Measurements from ENCODE around the gene GPATCH2. TPM values are rescaled to one million over a fixed set of nuclear protein-coding genes. Genes with fewer than 3 reads are reported as not detected.
"Not testable (repeated sequence)": the region's sequence is repeated elsewhere in the genome, so short reads cannot be mapped to it uniquely, and the experiment has no call there.

The GPATCH2 gene
- total RNA-seq, 1 experiment from 2014 or later, result 6.0 TPM

- no peak for DNase-seq (ENCODE audit: low spot score)
These were observed 177.1 kb downstream of the GPATCH2 start for GRCh38 chr1:217453816-217454215.

- DNase-seq (ENCODE audit: low spot score), result no peak
These were observed 181.5 kb downstream of the GPATCH2 start for GRCh38 chr1:217449370-217449769.

- DNase-seq (ENCODE audit: low spot score), result no peak
These were observed 187.0 kb downstream of the GPATCH2 start for GRCh38 chr1:217443845-217444244.

- DNase-seq (ENCODE audit: low spot score), result no peak
These were observed 193.5 kb downstream of the GPATCH2 start for GRCh38 chr1:217437376-217437775.

- DNase-seq (ENCODE audit: low spot score), result no peak
These were observed 195.7 kb downstream of the GPATCH2 start for GRCh38 chr1:217435204-217435603.

GRCh38 chr1:217433664-217434063, 197.2 kb downstream of the GPATCH2 start:
- no peak for DNase-seq (ENCODE audit: low spot score)

GRCh38 chr1:217432339-217432738, 198.6 kb downstream of the GPATCH2 start:
- no peak for DNase-seq (ENCODE audit: low spot score)

GRCh38 chr1:217431395-217431794, 199.5 kb downstream of the GPATCH2 start:
- peak; percentile 23 for DNase-seq (ENCODE audit: low spot score)

GRCh38 chr1:217425422-217425821, 205.5 kb downstream of the GPATCH2 start:
- DNase-seq (ENCODE audit: low spot score), result no peak

GRCh38 chr1:217419194-217419551, 211.7 kb downstream of the GPATCH2 start:
- DNase-seq (ENCODE audit: low spot score), result no peak

- DNase-seq (ENCODE audit: low spot score), result no peak
These were observed 212.4 kb downstream of the GPATCH2 start for GRCh38 chr1:217418269-217419193.

GRCh38 chr1:217417363-217417762, 213.5 kb downstream of the GPATCH2 start:
- DNase-seq (ENCODE audit: low spot score), result no peak

- no peak for DNase-seq (ENCODE audit: low spot score)
These were observed 223.3 kb downstream of the GPATCH2 start for GRCh38 chr1:217407534-217408001.

- DNase-seq (ENCODE audit: low spot score), result no peak
These were observed 227.7 kb downstream of the GPATCH2 start for GRCh38 chr1:217403026-217403720.

- DNase-seq (ENCODE audit: low spot score), result no peak
These were observed 228.6 kb downstream of the GPATCH2 start for GRCh38 chr1:217402301-217402700.

- DNase-seq (ENCODE audit: low spot score), result peak; percentile 31
These were observed 237.0 kb downstream of the GPATCH2 start for GRCh38 chr1:217393896-217394295.

GRCh38 chr1:217392441-217392840, 238.4 kb downstream of the GPATCH2 start:
- no peak for DNase-seq (ENCODE audit: low spot score)

GRCh38 chr1:217389895-217390294, 241.0 kb downstream of the GPATCH2 start:
- no peak for DNase-seq (ENCODE audit: low spot score)

- no peak for DNase-seq (ENCODE audit: low spot score)
These were observed 242.3 kb downstream of the GPATCH2 start for GRCh38 chr1:217388522-217389065.

- not testable (repeated sequence) for DNase-seq (ENCODE audit: low spot score)
These were observed 249.1 kb downstream of the GPATCH2 start for GRCh38 chr1:217381773-217382172.

- not testable (repeated sequence) for DNase-seq (ENCODE audit: low spot score)
These were observed 251.1 kb downstream of the GPATCH2 start for GRCh38 chr1:217379804-217380203.

- DNase-seq (ENCODE audit: low spot score), result no peak
These were observed 251.6 kb downstream of the GPATCH2 start for GRCh38 chr1:217379336-217379735.
